GM12878 (cell line): ENCODE data around the gene OR1I1. TPM values are rescaled to one million over a fixed set of nuclear protein-coding genes. Genes with fewer than 3 reads are reported as not detected.

ENCODE experiments used
- ATAC-seq: fragments of 200-7000 bp; cut with Tn5 transposase; 3 replicates; pipeline ENCODE4 v1.9.1; 2020; ENCODE audit warnings: mild to moderate bottlenecking, moderate library complexity
- BruUV-seq: library from RNA; stranded (reverse); fragments of 400-500 nt; replicated peaks from 2 replicates; lab custom pipeline; 2021; lab: Mats Ljungman, UMichigan
- CTCF ChIA-PET: fragments of 300-600 bp; sonication (Branson Sonifier 250); formaldehyde crosslinking; extraction: SDS; loops from one replicate; lab custom pipeline; 2021; ENCODE audit warnings: inconsistent platforms; lab: Yijun Ruan, JAX
- POLR2A ChIA-PET: fragments of 350-600 bp; formaldehyde crosslinking; extraction: SDS; loops from one replicate; lab custom pipeline; 2021; ENCODE audit warnings: inconsistent platforms; lab: Charles Lee
- RAD21 ChIA-PET: fragments of 300-600 bp; sonication (Branson Sonifier 250); formaldehyde crosslinking; loops from one replicate; lab custom pipeline; 2023; ENCODE audit warnings: antibody characterized with exemption; ENCODE audit not compliant: unreplicated experiment; lab: Charles Lee
- SMC1A ChIA-PET: fragments of 300-600 bp; sonication (Branson Sonifier 250); formaldehyde crosslinking; loops from one replicate; lab custom pipeline; 2023; ENCODE audit not compliant: unreplicated experiment, uncharacterized antibody; lab: Charles Lee
- DNase-seq: peaks from one replicate; pipeline ENCODE4 v3.0.0-alpha.2; 2011; ENCODE audit warnings: low read depth, low spot score
- FAIRE-seq: peaks from 3 replicates; lab custom pipeline; 2011; peaks lifted over from hg19 to GRCh38; lab: Jason Lieb, UNC
- H2AFZ ChIP-seq: 2 replicates; pipeline ENCODE4 v1.6.0; 2011; ENCODE audit warnings: low read depth, low read length, control low read depth; ENCODE audit not compliant: control insufficient read depth
- H3K27ac ChIP-seq: 2 replicates; pipeline ENCODE4 v1.5.1; 2011; ENCODE audit warnings: control low read depth; ENCODE audit not compliant: control insufficient read depth, insufficient read depth
- H3K27me3 ChIP-seq, 2 experiments: replicated peaks in 1 of 2; 2 replicates each; pipeline versions ENCODE4 v1.6.0 to v1.6.1; 2011; ENCODE audit warnings: low read length in 1 of 2; ENCODE audit not compliant: control insufficient read depth in 2 of 2, insufficient read depth in 2 of 2
- H3K36me3 ChIP-seq, 2 experiments: 2 replicates each; pipeline ENCODE4 v1.5.1; 2011; ENCODE audit warnings: low read length in 1 of 2; ENCODE audit not compliant: control insufficient read depth in 2 of 2, insufficient read depth in 2 of 2
- H3K4me1 ChIP-seq: 2 replicates; pipeline ENCODE4 v1.6.1; 2011; ENCODE audit warnings: mild to moderate bottlenecking, low read length, moderate library complexity, mixed read lengths; ENCODE audit not compliant: control insufficient read depth, insufficient read depth
- H3K4me2 ChIP-seq: 2 replicates; pipeline ENCODE4 v1.6.0; 2011; ENCODE audit warnings: control low read depth; ENCODE audit not compliant: control insufficient read depth, insufficient read depth
- H3K4me3 ChIP-seq: fragments of 200-600 bp; sonication (generic); 2 replicates; pipeline ENCODE4 v1.5.1; 2016
- H3K79me2 ChIP-seq: 2 replicates; pipeline ENCODE4 v1.6.0; 2011; ENCODE audit warnings: low read length; ENCODE audit not compliant: control insufficient read depth, insufficient read depth
- H3K9ac ChIP-seq: 2 replicates; pipeline ENCODE4 v1.8.0; 2011; ENCODE audit warnings: low read length, control low read depth, mixed read lengths; ENCODE audit not compliant: control insufficient read depth, insufficient read depth
- H3K9me3 ChIP-seq: replicated peaks from 3 replicates; pipeline ENCODE4 v1.5.1; 2011; ENCODE audit warnings: mild to moderate bottlenecking, low read length; ENCODE audit not compliant: control insufficient read depth, insufficient read depth
- H4K20me1 ChIP-seq: 2 replicates; pipeline ENCODE4 v1.6.0; 2011; ENCODE audit not compliant: control insufficient read depth, insufficient read depth
- EED ChIP-seq: sonication (generic); IDR thresholded peaks from 2 replicates; pipeline ENCODE4 v1.6.1; 2016; ENCODE audit warnings: antibody characterized with exemption, low read depth
- IRF5 ChIP-seq: fragments of 450-650 bp; IDR thresholded peaks from 2 replicates; pipeline ENCODE4 v1.6.1; 2017; ENCODE audit warnings: borderline replicate concordance
- MEF2A ChIP-seq: IDR thresholded peaks from 2 replicates; pipeline ENCODE4 v1.6.1; 2011; ENCODE audit warnings: low read depth, mild to moderate bottlenecking, low read length, moderate library complexity; ENCODE audit not compliant: insufficient read depth
- MLLT1 ChIP-seq: fragments of 450-650 bp; IDR thresholded peaks from 2 replicates; pipeline ENCODE4 v1.6.1; 2016; ENCODE audit warnings: mild to moderate bottlenecking
- MTA3 ChIP-seq: IDR thresholded peaks from 2 replicates; pipeline ENCODE4 v1.6.1; 2012; ENCODE audit warnings: low read length, inconsistent platforms, borderline replicate concordance
- NFXL1 ChIP-seq: fragments of 450-650 bp; IDR thresholded peaks from 2 replicates; pipeline ENCODE4 v1.6.1; 2017; ENCODE audit warnings: antibody characterized with exemption, mild to moderate bottlenecking, borderline replicate concordance
- NKRF ChIP-seq: fragments of 450-650 bp; conservative IDR thresholded peaks from 2 replicates; pipeline ENCODE4 v1.6.1; 2017; ENCODE audit warnings: mild to moderate bottlenecking, moderate library complexity
- PBX3 ChIP-seq: IDR thresholded peaks from 2 replicates; pipeline ENCODE4 v1.6.1; 2011; ENCODE audit warnings: mild to moderate bottlenecking, low read depth, low read length, moderate library complexity; ENCODE audit not compliant: insufficient replicate concordance
- POLR2AphosphoS5 ChIP-seq: IDR thresholded peaks from 2 replicates; pipeline ENCODE4 v1.6.1; 2011; ENCODE audit warnings: mild to moderate bottlenecking, low read length, inconsistent platforms
- SREBF1 ChIP-seq: IDR thresholded peaks from 2 replicates; pipeline ENCODE4 v1.6.1; 2012; ENCODE audit warnings: mild to moderate bottlenecking, low read length
- USF2 ChIP-seq: IDR thresholded peaks from 2 replicates; pipeline ENCODE4 v1.6.1; 2011; ENCODE audit warnings: low read depth, low read length, improper control_type of control experiment, borderline replicate concordance
- ZBTB11 ChIP-seq: fragments of 450-650 bp; formaldehyde crosslinking; IDR thresholded peaks from 2 replicates; pipeline ENCODE4 v1.5.0; 2022; ENCODE audit warnings: mild to moderate bottlenecking, missing genetic modification characterization
- WGBS: methylation state at CpG from one replicate; pipeline ENCODE4 v1.1.6; 2016; ENCODE audit warnings: low lambda C conversion rate; ENCODE audit not compliant: insufficient replicate concordance, insufficient coverage; ENCODE audit errors: missing lambda C conversion rate; 5-methylcytosine and 5-hydroxymethylcytosine counted together
- in situ Hi-C: fragments of 300-500 bp; cut with MboI; formaldehyde crosslinking; loops from 9 replicates; pipeline ENCODE4 v1.14.3; 2018; ENCODE audit warnings: mixed read lengths
- intact Hi-C: fragments of 100-400 bp; cut with micrococcal nuclease; formaldehyde crosslinking; loops from one replicate; pipeline ENCODE4 v1.14.2; 2022; ENCODE audit not compliant: unreplicated experiment
- polyA plus RNA-seq, 11 experiments: library from polyadenylated mRNA; depleted of rRNA in 4 of 11; unstranded in 6 of 11; stranded (reverse) in 5 of 11; fragments of >200 nt; fragmentation: Nextera tagmentation in 4 of 11; fragmentation: Illumina TruSeq in 1 of 11; extraction: Ambion mirVana in 4 of 11; extraction: Trizol in 1 of 11; gene quantifications; 1 replicate in 1 of 11; 2 replicates in 10 of 11; pipeline versions ENCODE4 v1.2.1 to v1.2.3, GENCODE V29; 2011 to 2016; ENCODE audit warnings: inconsistent platforms in 2 of 11, missing spikeins in 2 of 11, low read depth in 1 of 11
- total RNA-seq, 4 experiments: library from RNA; depleted of rRNA in 3 of 4; stranded (reverse); fragments of >200 nt in 3 of 4; fragmentation: Illumina TruSeq in 1 of 4; extraction: Trizol in 1 of 4; gene quantifications; 2 replicates each; pipeline versions ENCODE4 v1.2.1 to v1.2.3, GENCODE V29; 2013 to 2021

OR1I1 gene
- total and polyA plus RNA-seq, 10 of the 15 experiments (the other 5 are each of a cell fraction or from before 2014, with no cell fraction given) = not detected

- SMC1A ChIA-PET = no interaction called here
- H4K20me1 ChIP-seq = no peaks in the 10 kb centered on the region
- RAD21 ChIA-PET = no interaction called here
- H3K4me2 ChIP-seq = no peak overlapping the region
- no peaks in the 10 kb centered on the region for H3K4me1 ChIP-seq
- no peak overlapping the region for H3K9ac ChIP-seq
- CTCF ChIA-PET = no interaction called here
- peaks cover 3 to 5% of the 10 kb centered on the region in 2 experiments; a peak in 2 of 4 replicates for H3K27me3 ChIP-seq
- intact Hi-C loops = no loop called here
- H3K36me3 ChIP-seq = no peaks in the 10 kb centered on the region
- POLR2A ChIA-PET = no interaction called here
- no TSS peak for BruUV-seq
- in situ Hi-C loops = no loop called here
- H3K27ac ChIP-seq = no peak overlapping the region
- no peaks in the 10 kb centered on the region for H3K79me2 ChIP-seq
- FAIRE-seq (no peak), DNase-seq (no peak), ATAC-seq (no peak)
- H2AFZ ChIP-seq = no peak overlapping the region
- WGBS = 24% methylated on average over 10 of the region's 10 CpGs
- H3K9me3 ChIP-seq = no peaks in the 10 kb centered on the region
- no peak overlapping the region for H3K4me3 ChIP-seq
- no peak for TF ChIP-seq USF2
- no peak for TF ChIP-seq IRF5
- no peak for TF ChIP-seq NKRF
- no peak for TF ChIP-seq POLR2AphosphoS5
- TF ChIP-seq MTA3 = no peak
- no peak for TF ChIP-seq EED
- TF ChIP-seq MLLT1 = no peak
- TF ChIP-seq PBX3 = no peak
- no peak for TF ChIP-seq MEF2A
- no peak for TF ChIP-seq NFXL1
- no peak for TF ChIP-seq SREBF1
- TF ChIP-seq ZBTB11 (CRISPR knock-in tag) = no peak
Observed at GRCh38 chr19:15108145-15108844, 26.3 kb downstream of the OR1I1 start.
